Testis (tissue), 2 donors: ENCODE measurements around the gene SLC35B2.

Experiments used
- CTCF ChIP-seq, 3 experiments: fragments of 450-650 bp in 2 of 3; fragments of 200-600 bp in 1 of 3; sonication (generic) in 1 of 3; IDR thresholded peaks; one replicate each; pipeline ENCODE4 v1.5.1; 2016 to 2019; ENCODE audit warnings: antibody characterized with exemption in 3 of 3, mild to moderate bottlenecking in 2 of 3, moderate library complexity in 1 of 3
- POLR2A ChIP-seq: fragments of 450-650 bp; IDR thresholded peaks from one replicate; pipeline ENCODE4 v1.6.1; 2017; ENCODE audit warnings: antibody characterized with exemption, mild to moderate bottlenecking, moderate library complexity

- TF ChIP-seq CTCF (IDR thresholded peaks at IDR 0.05) = no peak
- TF ChIP-seq POLR2A = no peak
These were observed 35.5 kb upstream of the SLC35B2 start for GRCh38 chr6:44292661-44293365.
